Measurements from ENCODE around the gene PKLR.

- TF ChIP-seq POLR2A (IDR thresholded peaks at IDR 0.05) = no peak
- TF ChIP-seq, protein P1, sequence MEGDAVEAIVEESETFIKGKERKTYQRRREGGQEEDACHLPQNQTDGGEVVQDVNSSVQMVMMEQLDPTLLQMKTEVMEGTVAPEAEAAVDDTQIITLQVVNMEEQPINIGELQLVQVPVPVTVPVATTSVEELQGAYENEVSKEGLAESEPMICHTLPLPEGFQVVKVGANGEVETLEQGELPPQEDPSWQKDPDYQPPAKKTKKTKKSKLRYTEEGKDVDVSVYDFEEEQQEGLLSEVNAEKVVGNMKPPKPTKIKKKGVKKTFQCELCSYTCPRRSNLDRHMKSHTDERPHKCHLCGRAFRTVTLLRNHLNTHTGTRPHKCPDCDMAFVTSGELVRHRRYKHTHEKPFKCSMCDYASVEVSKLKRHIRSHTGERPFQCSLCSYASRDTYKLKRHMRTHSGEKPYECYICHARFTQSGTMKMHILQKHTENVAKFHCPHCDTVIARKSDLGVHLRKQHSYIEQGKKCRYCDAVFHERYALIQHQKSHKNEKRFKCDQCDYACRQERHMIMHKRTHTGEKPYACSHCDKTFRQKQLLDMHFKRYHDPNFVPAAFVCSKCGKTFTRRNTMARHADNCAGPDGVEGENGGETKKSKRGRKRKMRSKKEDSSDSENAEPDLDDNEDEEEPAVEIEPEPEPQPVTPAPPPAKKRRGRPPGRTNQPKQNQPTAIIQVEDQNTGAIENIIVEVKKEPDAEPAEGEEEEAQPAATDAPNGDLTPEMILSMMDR (IDR thresholded peaks at IDR 0.05) = no peak
- no peak for TF ChIP-seq EP300 (IDR thresholded peaks at IDR 0.05)
Measured at GRCh38 chr1:155309423-155310021, 8.3 kb upstream of the PKLR start.
